ENCODE measurements around the gene MINDY3.

The MINDY3 gene

GRCh38 chr10:15739254-15739970 lies 120.9 kb downstream of the MINDY3 start:
- DNase-seq (ENCODE audit: low read depth in 1 of 2, low spot score in 1 of 2): no peak

DNA sequence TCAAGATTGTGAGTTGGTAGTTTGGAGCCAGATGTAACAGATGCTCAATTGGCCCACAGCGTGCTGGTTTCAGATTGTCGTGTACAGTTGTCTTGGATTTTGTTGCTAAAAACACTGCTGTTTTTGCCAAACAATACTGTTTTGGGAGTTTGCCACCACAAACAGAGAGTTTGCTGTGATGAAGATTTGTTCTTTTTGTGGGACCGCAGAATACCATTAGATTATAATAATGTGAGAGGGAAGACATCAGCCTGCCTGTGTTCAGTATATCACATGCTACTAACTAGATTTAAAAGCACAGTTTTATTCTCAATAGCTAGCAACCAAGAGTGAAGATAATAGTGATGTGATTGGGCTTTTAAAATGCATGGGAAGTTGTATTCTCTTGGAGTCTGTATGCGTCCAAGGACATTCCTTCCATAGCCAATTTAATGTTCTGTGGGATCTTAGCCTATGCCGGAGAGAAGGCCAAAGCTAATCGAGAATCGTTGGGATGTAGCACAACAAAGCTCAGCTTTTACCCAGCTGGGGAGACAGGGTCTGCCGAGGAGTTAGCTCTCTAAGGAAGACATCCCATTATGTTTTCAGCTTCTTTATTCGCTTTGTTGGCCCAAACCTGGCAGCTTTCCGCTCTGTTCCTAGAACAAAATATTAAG lies 121.9 kb downstream of the MINDY3 start:
- DNase-seq (ENCODE audit: low read depth in 1 of 2, low spot score in 1 of 2): no peak

DNA sequence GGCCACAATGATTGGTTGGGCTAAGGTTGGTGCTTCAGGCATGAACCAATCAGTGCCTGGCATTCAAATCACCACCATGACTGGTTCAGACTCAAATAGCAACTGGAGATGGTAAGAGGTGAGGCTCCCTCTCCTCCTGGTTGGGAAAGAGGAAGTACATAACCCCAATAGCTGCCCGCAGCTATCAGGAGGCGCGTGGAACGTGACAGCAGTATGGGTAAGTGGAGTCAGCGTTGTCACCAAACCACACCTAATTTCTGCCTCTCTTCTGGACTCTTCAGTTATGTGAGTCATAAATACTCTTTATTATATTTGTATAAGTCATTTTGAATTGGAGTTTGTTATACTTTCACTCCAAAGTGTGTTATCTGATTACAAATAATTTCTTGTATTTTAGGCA lies 122.7 kb downstream of the MINDY3 start:
- DNase-seq (ENCODE audit: low read depth in 1 of 2, low spot score in 1 of 2): no peak

DNA sequence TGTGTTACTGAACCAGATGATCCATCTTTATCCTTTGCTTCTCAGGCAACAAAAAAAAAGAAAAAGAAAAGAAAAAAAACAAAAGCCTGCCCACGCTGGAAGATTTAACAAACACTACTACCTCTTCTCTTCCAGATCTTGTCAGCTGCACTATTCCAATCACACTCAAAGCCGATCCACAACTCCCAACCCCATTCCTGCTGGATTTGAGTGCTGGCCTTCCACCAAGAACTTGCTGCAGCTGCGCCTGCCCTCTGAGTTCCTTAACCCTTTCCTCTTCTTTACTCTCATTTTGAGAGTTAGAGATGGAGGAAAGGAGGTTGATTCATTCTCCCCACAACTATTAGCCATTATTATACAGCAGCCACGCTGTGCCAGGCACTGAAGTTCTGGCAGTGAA lies 124.5 kb downstream of the MINDY3 start:
- DNase-seq (ENCODE audit: low read depth in 1 of 2, low spot score in 1 of 2): no peak

GRCh38 chr10:15730341-15730740 lies 130.0 kb downstream of the MINDY3 start:
- DNase-seq (ENCODE audit: low read depth in 1 of 2, low spot score in 1 of 2): no peak

DNA sequence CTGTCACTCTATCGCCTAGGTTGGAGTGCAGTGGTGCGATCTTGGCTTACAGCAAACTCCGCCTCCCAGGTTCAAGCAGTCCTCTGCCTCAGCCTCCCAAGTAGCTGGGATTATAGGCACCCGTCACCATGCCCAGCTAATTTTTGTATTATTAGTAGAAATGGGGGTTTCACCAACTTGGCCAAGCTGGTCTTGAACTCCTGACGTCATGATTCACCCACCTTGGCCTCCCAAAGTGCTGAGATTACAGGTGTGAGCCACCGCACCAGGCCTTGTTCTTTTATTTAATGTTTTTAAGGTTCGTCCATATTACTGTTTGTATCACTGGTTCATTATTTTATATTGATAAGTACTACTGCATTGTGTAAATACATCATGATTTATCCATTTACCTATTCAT lies 130.4 kb downstream of the MINDY3 start:
- DNase-seq (ENCODE audit: low read depth in 1 of 2, low spot score in 1 of 2): no peak

Measured in activated T-helper 1 cell treated with anti-CD3 and anti-CD28 coated beads, Interleukin-2, amount 50 U/mL, for 16 hours (primary cell).